ENCODE measurements around the gene RNF141. TPM values are rescaled to one million over a fixed set of nuclear protein-coding genes. Genes with fewer than 3 reads are reported as not detected.

RNF141 gene
- total RNA-seq, 1 donor = 34.9 TPM

DNA sequence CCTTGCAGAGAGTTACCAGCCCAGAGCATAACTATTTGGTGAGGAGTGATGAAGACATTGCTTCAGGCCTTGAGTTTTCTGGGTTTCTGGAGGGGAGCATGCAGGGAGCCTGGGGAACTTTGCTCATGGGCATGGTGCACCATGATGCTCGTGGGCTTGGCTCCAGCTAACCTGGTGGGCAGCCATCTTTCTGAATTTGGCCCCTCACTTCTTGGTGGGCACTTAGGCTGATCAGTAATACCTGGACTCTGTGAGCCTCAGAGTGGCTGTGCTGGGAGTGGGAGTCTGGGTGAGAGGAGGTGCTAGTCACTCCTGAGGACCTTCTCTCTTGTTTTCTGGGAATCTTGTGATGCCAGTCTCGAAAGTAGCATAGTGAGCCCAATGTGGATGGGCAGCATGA lies 55.3 kb downstream of the RNF141 start:
- no peak for DNase-seq (ENCODE audit: low read depth)
- TF ChIP-seq, protein P1, sequence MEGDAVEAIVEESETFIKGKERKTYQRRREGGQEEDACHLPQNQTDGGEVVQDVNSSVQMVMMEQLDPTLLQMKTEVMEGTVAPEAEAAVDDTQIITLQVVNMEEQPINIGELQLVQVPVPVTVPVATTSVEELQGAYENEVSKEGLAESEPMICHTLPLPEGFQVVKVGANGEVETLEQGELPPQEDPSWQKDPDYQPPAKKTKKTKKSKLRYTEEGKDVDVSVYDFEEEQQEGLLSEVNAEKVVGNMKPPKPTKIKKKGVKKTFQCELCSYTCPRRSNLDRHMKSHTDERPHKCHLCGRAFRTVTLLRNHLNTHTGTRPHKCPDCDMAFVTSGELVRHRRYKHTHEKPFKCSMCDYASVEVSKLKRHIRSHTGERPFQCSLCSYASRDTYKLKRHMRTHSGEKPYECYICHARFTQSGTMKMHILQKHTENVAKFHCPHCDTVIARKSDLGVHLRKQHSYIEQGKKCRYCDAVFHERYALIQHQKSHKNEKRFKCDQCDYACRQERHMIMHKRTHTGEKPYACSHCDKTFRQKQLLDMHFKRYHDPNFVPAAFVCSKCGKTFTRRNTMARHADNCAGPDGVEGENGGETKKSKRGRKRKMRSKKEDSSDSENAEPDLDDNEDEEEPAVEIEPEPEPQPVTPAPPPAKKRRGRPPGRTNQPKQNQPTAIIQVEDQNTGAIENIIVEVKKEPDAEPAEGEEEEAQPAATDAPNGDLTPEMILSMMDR (IDR thresholded peaks at IDR 0.05; ENCODE audit: insufficient read depth, low read length) = no peak
- H3K4me3 ChIP-seq (ENCODE audit: low read depth, low read length) = no peak overlapping the region

DNA sequence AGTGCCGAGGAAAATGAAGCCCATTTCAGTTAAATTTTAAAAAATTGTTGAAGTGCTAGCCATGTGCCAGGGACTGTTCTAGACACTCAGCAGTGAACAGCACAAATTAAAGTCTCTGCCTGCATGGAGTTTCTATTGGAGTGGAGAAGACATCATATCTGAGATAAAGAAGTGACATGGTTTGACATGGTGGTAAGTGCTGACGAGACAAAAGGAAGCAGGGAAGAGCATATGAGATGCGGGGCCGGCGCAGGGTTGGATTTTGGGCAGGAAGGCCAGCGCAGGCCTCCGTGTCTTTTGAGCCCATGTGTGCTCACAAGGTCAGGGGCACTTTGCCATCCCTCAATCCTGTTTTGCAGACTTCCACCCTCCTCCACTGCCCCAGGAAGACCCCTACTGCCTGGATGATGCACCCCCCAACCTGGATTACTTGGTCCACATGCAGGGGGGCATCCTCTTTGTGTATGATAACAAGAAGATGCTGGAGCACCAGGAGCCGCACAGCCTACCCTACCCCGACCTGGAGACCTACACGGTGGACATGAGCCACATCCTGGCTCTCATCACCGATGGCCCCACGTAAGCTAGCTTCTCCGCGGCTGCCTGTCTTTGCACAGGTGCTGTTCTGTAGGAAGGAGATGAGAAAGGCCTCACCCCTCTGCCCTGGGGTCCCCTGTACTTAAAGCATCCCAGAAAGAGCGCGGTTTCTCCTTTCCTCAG lies 56.4 kb downstream of the RNF141 start:
- no peak for DNase-seq (ENCODE audit: low read depth)
- TF ChIP-seq, protein P1 (IDR thresholded peaks at IDR 0.05; ENCODE audit: insufficient read depth, low read length) = no peak
- H3K4me3 ChIP-seq (ENCODE audit: low read depth, low read length) = no peak overlapping the region

DNA sequence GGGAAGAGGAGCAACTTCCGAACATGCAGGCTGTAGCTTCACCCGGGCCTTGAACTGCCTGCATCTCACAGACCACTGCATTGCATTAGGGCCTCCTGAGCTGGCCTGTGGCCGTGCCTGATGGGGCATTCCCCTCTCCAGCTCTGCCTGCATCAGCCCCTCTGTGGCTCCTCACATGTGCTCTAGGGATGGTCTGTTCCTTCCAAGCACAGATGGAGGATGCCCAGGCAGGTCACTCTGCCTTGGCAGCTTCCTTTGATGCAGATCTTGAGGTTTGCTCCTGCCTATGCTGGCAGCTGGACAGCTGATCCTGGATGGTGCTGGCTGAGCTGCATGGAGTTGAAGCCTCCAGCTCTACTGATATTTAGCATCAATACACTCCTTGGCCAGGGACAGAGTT lies 57.4 kb downstream of the RNF141 start:
- no peak overlapping the region for H3K4me3 ChIP-seq (ENCODE audit: low read depth, low read length)
- TF ChIP-seq, protein P1 (IDR thresholded peaks at IDR 0.05; ENCODE audit: insufficient read depth, low read length) = no peak
- DNase-seq (ENCODE audit: low read depth) = no peak

DNA sequence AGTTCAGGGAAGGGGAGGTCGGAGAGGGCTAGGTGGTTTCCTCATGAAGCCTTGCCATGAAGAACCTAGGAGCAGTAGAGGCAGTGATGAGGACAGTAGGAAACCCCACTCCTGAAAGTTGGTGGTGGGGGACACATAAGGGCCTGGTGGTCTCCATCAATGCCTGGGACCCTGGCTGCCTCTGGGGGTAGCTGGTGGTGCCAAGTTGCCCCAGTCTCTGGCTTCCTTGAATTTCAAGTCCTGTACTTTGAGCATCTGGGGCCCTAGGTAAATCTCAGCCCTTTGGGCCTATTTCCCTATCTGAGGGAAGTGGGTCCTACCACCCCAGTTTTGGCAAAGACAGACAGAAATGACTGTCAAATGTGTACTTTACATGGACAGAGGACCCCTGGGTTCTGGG lies 57.8 kb downstream of the RNF141 start:
- H3K4me3 ChIP-seq (ENCODE audit: low read depth, low read length) = no peak overlapping the region
- DNase-seq (ENCODE audit: low read depth) = no peak
- TF ChIP-seq, protein P1 (IDR thresholded peaks at IDR 0.05; ENCODE audit: insufficient read depth, low read length) = no peak

DNA sequence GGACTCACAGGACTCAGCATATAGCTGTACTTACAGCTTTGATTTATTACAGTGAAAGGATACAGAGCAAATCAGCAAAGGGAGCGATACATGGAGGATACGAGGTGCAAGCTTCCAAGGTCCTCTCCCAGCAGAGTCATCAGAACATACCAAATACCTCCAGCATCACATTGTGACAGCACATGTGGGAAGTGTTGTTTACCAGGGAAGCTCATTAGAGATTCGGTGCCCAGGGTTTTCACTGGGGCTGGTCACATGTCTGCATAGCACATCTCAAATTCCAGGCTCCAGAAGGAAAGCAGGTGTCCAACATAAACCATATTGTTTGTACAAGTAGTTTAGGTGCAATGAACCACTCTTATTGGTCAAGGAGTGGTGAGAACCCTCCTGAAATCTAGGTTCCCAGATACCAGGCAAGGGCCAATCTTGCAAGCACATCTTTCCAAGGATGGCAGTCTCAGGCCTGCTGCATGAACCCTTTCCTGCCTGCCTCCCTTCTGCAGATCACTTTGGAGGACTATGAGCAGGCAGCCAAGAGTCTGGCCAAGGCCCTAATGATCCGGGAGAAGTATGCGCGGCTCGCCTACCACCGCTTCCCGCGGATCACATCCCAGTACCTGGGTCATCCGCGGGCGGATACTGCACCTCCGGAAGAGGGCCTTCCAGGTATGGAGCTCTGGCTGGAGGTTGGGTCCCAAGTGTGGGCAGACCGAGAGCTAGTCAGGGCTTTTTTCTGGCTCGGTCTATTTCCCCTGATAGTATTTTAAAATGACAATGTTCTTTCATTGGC lies 59.2 kb downstream of the RNF141 start:
- H3K4me3 ChIP-seq (ENCODE audit: low read depth, low read length) = no peak overlapping the region
- TF ChIP-seq, protein P1 (IDR thresholded peaks at IDR 0.05; ENCODE audit: insufficient read depth, low read length) = no peak
- DNase-seq (ENCODE audit: low read depth) = no peak

DNA sequence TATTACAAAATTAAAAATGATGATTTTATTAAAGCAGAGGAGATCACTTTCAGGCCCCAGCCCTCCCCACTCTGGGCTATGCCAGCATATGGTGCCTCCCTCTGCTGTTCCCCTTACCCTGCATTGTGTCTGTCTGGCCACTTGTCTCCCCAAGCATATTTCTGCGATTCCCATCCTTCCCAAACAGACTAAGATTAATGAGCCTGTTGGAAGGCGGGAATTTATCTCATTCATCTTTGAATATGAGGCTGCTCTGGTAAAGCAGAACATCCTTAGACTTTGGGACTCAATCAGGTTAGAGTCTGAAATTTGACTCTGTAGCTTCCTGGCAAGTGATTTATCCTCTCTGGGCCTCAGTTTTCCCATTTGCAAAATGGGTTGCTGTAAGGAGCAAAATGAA lies 60.2 kb downstream of the RNF141 start:
- DNase-seq (ENCODE audit: low read depth) = no peak
- no peak overlapping the region for H3K4me3 ChIP-seq (ENCODE audit: low read depth, low read length)
- TF ChIP-seq, protein P1 (IDR thresholded peaks at IDR 0.05; ENCODE audit: insufficient read depth, low read length) = no peak
